IMR-90 (cell line): ENCODE results near the gene PCDH1. TPM values are rescaled to one million over a fixed set of nuclear protein-coding genes. Genes with fewer than 3 reads are reported as not detected.

Experiments
- ATAC-seq: fragments of 200-7000 bp; cut with Tn5 transposase; 2 replicates; pipeline ENCODE4 v1.9.1; 2020; ENCODE audit warnings: low read depth, mild to moderate bottlenecking, moderate library complexity
- BruUV-seq: library from RNA; stranded (reverse); fragments of 400-500 nt; replicated peaks from 2 replicates; lab custom pipeline; 2021; lab: Mats Ljungman, UMichigan
- CTCF ChIA-PET: fragments of 300-600 bp; formaldehyde crosslinking; extraction: SDS; loops from one replicate; lab custom pipeline; 2021; ENCODE audit warnings: antibody characterized with exemption; lab: Yijun Ruan, JAX
- POLR2A ChIA-PET: fragments of 300-600 bp; sonication (Branson Sonifier 250); formaldehyde crosslinking; loops from one replicate; lab custom pipeline; 2022; ENCODE audit warnings: antibody characterized with exemption; ENCODE audit not compliant: unreplicated experiment; lab: Charles Lee
- DNase-seq: peaks from one replicate; pipeline ENCODE4 v3.0.0; 2013
- H2AFZ ChIP-seq: replicated peaks from 2 replicates; pipeline ENCODE3; 2013; ENCODE audit warnings: low read length, mild to moderate bottlenecking; ENCODE audit not compliant: poor library complexity
- H2AK5ac ChIP-seq: 2 replicates; pipeline ENCODE4 v1.6.1; 2013; ENCODE audit warnings: low read depth, low read length, inconsistent platforms
- H2AK9ac ChIP-seq: replicated peaks from 2 replicates; pipeline ENCODE3; 2013; ENCODE audit warnings: mild to moderate bottlenecking, low read depth, low read length, moderate library complexity; ENCODE audit not compliant: poor library complexity
- H2BK120ac ChIP-seq: 2 replicates; pipeline ENCODE4 v1.6.1; 2013; ENCODE audit warnings: low read depth, low read length, inconsistent platforms
- H2BK15ac ChIP-seq: 3 replicates; pipeline ENCODE4 v1.6.1; 2013; ENCODE audit warnings: low read depth, low read length, inconsistent platforms
- H2BK20ac ChIP-seq: 2 replicates; pipeline ENCODE4 v1.6.1; 2013; ENCODE audit warnings: low read depth, mild to moderate bottlenecking, inconsistent platforms, low read length, moderate library complexity
- H2BK5ac ChIP-seq: 2 replicates; pipeline ENCODE4 v1.6.1; 2013; ENCODE audit warnings: mild to moderate bottlenecking, low read depth, low read length, inconsistent platforms; ENCODE audit not compliant: poor library complexity, severe bottlenecking
- H3K14ac ChIP-seq: replicated peaks from 2 replicates; pipeline ENCODE4 v1.6.1; 2013; ENCODE audit warnings: low read depth, low read length, inconsistent platforms
- H3K18ac ChIP-seq: 2 replicates; pipeline ENCODE4 v1.6.1; 2013; ENCODE audit warnings: low read depth, low read length, control low read depth
- H3K23ac ChIP-seq: 2 replicates; pipeline ENCODE4 v1.6.1; 2013; ENCODE audit warnings: low read depth, low read length, inconsistent platforms
- H3K27ac ChIP-seq: 2 replicates; pipeline ENCODE4 v1.5.1; 2013; ENCODE audit warnings: mild to moderate bottlenecking, control low read depth, low read length; ENCODE audit not compliant: insufficient read depth
- H3K27me3 ChIP-seq: 2 replicates; pipeline ENCODE4 v1.6.1; 2013; ENCODE audit warnings: low read length; ENCODE audit not compliant: control insufficient read depth, insufficient read depth
- H3K36me3 ChIP-seq: 2 replicates; pipeline ENCODE4 v1.6.1; 2013; ENCODE audit warnings: low read length, mixed read lengths; ENCODE audit not compliant: control insufficient read depth, insufficient read depth
- H3K4ac ChIP-seq: 2 replicates; pipeline ENCODE4 v1.6.1; 2013; ENCODE audit warnings: low read depth, low read length, inconsistent platforms
- H3K4me1 ChIP-seq: 2 replicates; pipeline ENCODE4 v1.6.1; 2013; ENCODE audit warnings: low read length, mixed read lengths; ENCODE audit not compliant: control insufficient read depth, insufficient read depth
- H3K4me2 ChIP-seq: 2 replicates; pipeline ENCODE4 v1.6.1; 2013; ENCODE audit warnings: low read depth, mild to moderate bottlenecking, control low read depth, low read length, moderate library complexity
- H3K4me3 ChIP-seq: 2 replicates; pipeline ENCODE4 v1.5.1; 2013; ENCODE audit warnings: low read depth, mild to moderate bottlenecking, control low read depth, low read length, moderate library complexity; ENCODE audit not compliant: insufficient read depth
- H3K56ac ChIP-seq: 2 replicates; pipeline ENCODE4 v1.6.1; 2013; ENCODE audit warnings: low read length, inconsistent platforms; ENCODE audit not compliant: insufficient read depth; ENCODE audit errors: extremely low read depth
- H3K79me1 ChIP-seq, 2 experiments: 2 replicates each; pipeline ENCODE4 v1.6.1; 2013; ENCODE audit warnings: low read length in 2 of 2, inconsistent platforms in 1 of 2, low read depth in 1 of 2
- H3K9ac ChIP-seq: 2 replicates; pipeline ENCODE4 v1.6.1; 2013; ENCODE audit warnings: low read depth, low read length, control low read depth
- H3K9me1 ChIP-seq: 2 replicates; pipeline ENCODE4 v1.6.1; 2013; ENCODE audit warnings: low read length, inconsistent platforms; ENCODE audit not compliant: insufficient read depth
- H3K9me3 ChIP-seq: 2 replicates; pipeline ENCODE4 v1.6.1; 2013; ENCODE audit warnings: low read length; ENCODE audit not compliant: control insufficient read depth, insufficient read depth
- H4K20me1 ChIP-seq: 2 replicates; pipeline ENCODE4 v1.6.1; 2013; ENCODE audit warnings: low read length, inconsistent platforms; ENCODE audit not compliant: insufficient read depth
- H4K5ac ChIP-seq: 2 replicates; pipeline ENCODE4 v1.6.1; 2013; ENCODE audit warnings: mild to moderate bottlenecking, low read depth, low read length, control low read depth
- H4K8ac ChIP-seq, 2 experiments: 2 replicates each; pipeline ENCODE4 v1.6.1; 2013; ENCODE audit warnings: low read depth in 2 of 2, low read length in 2 of 2, control low read depth in 1 of 2, inconsistent platforms in 1 of 2
- H4K91ac ChIP-seq: 2 replicates; pipeline ENCODE4 v1.6.1; 2013; ENCODE audit warnings: low read depth, low read length, inconsistent platforms; ENCODE audit not compliant: insufficient read depth
- CHD1 ChIP-seq: IDR thresholded peaks from 2 replicates; pipeline ENCODE4 v1.6.1; 2012; ENCODE audit warnings: low read depth, low read length, improper control_type of control experiment
- ELK1 ChIP-seq: fragments of 150-350 bp; IDR thresholded peaks from 2 replicates; pipeline ENCODE4 v1.6.1; 2016; ENCODE audit warnings: low read depth, mild to moderate bottlenecking, low read length, moderate library complexity, borderline replicate concordance
- MAZ ChIP-seq: IDR thresholded peaks from 2 replicates; pipeline ENCODE4 v1.6.1; 2012; ENCODE audit warnings: low read depth, mild to moderate bottlenecking, low read length, improper control_type of control experiment, moderate library complexity, borderline replicate concordance
- SMC3 ChIP-seq: fragments of 150-350 bp; IDR thresholded peaks from 2 replicates; pipeline ENCODE4 v1.6.1; 2016; ENCODE audit warnings: low read depth, mild to moderate bottlenecking, antibody characterized with exemption, low read length, moderate library complexity
- USF2 ChIP-seq: fragments of 150-350 bp; IDR thresholded peaks from 2 replicates; pipeline ENCODE4 v1.6.1; 2017; ENCODE audit warnings: mild to moderate bottlenecking, antibody characterized with exemption, low read length, low read depth
- WGBS, 2 experiments: methylation state at CpG; one replicate each; pipeline versions ENCODE4 v1.1.5 to v1.1.7; 2013; ENCODE audit warnings: missing lambda C conversion rate in 2 of 2; ENCODE audit not compliant: insufficient read length in 1 of 2; ENCODE audit errors: extremely low coverage in 2 of 2; 5-methylcytosine and 5-hydroxymethylcytosine counted together
- dilution Hi-C: fragments of 300-500 bp; cut with HindIII; formaldehyde crosslinking; loops from one replicate; pipeline ENCODE4 v1.14.3; 2018; ENCODE audit warnings: low sequenced_read_pairs; ENCODE audit not compliant: unreplicated experiment
- in situ Hi-C: fragments of 300-500 bp; cut with MboI; formaldehyde crosslinking; loops from 3 replicates; pipeline ENCODE4 v1.14.3; 2019; ENCODE audit warnings: low sequenced_read_pairs, inconsistent platforms, mixed read lengths
- intact Hi-C: fragments of 100-400 bp; cut with micrococcal nuclease; formaldehyde crosslinking; loops from 2 replicates; pipeline ENCODE4 v1.10.0; 2022
- polyA plus RNA-seq, 3 experiments: library from polyadenylated mRNA; depleted of rRNA; stranded (reverse); fragments of >200 nt; gene quantifications; 2 replicates each; pipeline ENCODE4 v1.2.3, GENCODE V29; 2012; ENCODE audit warnings: low replicate concordance in 1 of 3
- total RNA-seq: library from RNA; depleted of rRNA; stranded (reverse); fragments of >200 nt; gene quantifications from 2 replicates; pipeline ENCODE4 v1.2.3, GENCODE V29; 2012

Gene PCDH1
- total and polyA plus RNA-seq, 2 of the 4 experiments (the other 2 are of a cell fraction) = 0.74 to 0.90 TPM

- H2BK120ac ChIP-seq = no peak overlapping the region
- 2% methylated on average over 22 of the region's 42 CpGs; no CpG with 5 or more reads in 1 of the 2 experiments for WGBS, 2 experiments
- H3K23ac ChIP-seq = peak overlapping the region; percentile 21
- TF ChIP-seq SMC3 (no peak), MAZ (no peak), ELK1 (no peak), CHD1 (no peak), USF2 (no peak)
- 0 out of 2 replicates have a peak, but pooled peaks cover 2% of the 10 kb centered on the region for H3K9me3 ChIP-seq
- no peak overlapping the region for H3K18ac ChIP-seq
- POLR2A ChIA-PET = no interaction called here
- H4K5ac ChIP-seq = no peak overlapping the region
- no peak overlapping the region for H2BK15ac ChIP-seq
- in situ Hi-C loops (loop anchor here (5.0 kb wide), 1 partner anchor 81 kb away; the partner anchor contains the start of gene PCDH12), dilution Hi-C loops (no loop called here), intact Hi-C loops (no loop called here)
- H3K4me1 ChIP-seq = peaks cover 8% of the 10 kb centered on the region; the same call in 1 of the 2 replicates
- no peak overlapping the region for H2BK5ac ChIP-seq
- H2AK5ac ChIP-seq = no peak overlapping the region
- no peak overlapping the region for H2BK20ac ChIP-seq
- peak overlapping the region; percentile 10 for H2AK9ac ChIP-seq
- H3K79me1 ChIP-seq = no peaks in the 10 kb centered on the region
- BruUV-seq = no TSS peak
- peaks cover 75% of the 10 kb centered on the region for H3K27me3 ChIP-seq
- H3K36me3 ChIP-seq = no peaks in the 10 kb centered on the region
- H3K4ac ChIP-seq = no peak overlapping the region
- H3K27ac ChIP-seq = no peak overlapping the region
- ATAC-seq (no peak), DNase-seq (no peak)
- no peak overlapping the region for H3K56ac ChIP-seq
- peak overlapping the region; percentile 44 for H2AFZ ChIP-seq
- no peak overlapping the region for H4K91ac ChIP-seq
- no peak overlapping the region for H3K14ac ChIP-seq
- peaks cover 2% of the 10 kb centered on the region; the same call in 1 of the 2 replicates for H4K20me1 ChIP-seq
- no peaks in the 10 kb centered on the region for H3K9me1 ChIP-seq
- no peak overlapping the region for H3K4me3 ChIP-seq
- H4K8ac ChIP-seq = no peak overlapping the region
- H3K4me2 ChIP-seq = peak overlapping the region; percentile 61
- no peak overlapping the region for H3K9ac ChIP-seq
- CTCF ChIA-PET = no interaction called here
Measured at GRCh38 chr5:141876628-141877355, 1.4 kb downstream of the PCDH1 start.
